HG02981 (cell line): Measurements from ENCODE around the gene CCL18.
"Not testable (repeated sequence)": the region's sequence is repeated elsewhere in the genome, so short reads cannot be mapped to it uniquely, and the experiment has no call there.

ENCODE experiments used
- ATAC-seq: cut with Tn5 transposase; IDR thresholded peaks from one replicate; pipeline ENCODE4 v1.9.1; 2021; ENCODE audit warnings: mild to moderate bottlenecking, moderate library complexity; ENCODE audit not compliant: unreplicated experiment

The CCL18 gene, protein sequence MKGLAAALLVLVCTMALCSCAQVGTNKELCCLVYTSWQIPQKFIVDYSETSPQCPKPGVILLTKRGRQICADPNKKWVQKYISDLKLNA

DNA sequence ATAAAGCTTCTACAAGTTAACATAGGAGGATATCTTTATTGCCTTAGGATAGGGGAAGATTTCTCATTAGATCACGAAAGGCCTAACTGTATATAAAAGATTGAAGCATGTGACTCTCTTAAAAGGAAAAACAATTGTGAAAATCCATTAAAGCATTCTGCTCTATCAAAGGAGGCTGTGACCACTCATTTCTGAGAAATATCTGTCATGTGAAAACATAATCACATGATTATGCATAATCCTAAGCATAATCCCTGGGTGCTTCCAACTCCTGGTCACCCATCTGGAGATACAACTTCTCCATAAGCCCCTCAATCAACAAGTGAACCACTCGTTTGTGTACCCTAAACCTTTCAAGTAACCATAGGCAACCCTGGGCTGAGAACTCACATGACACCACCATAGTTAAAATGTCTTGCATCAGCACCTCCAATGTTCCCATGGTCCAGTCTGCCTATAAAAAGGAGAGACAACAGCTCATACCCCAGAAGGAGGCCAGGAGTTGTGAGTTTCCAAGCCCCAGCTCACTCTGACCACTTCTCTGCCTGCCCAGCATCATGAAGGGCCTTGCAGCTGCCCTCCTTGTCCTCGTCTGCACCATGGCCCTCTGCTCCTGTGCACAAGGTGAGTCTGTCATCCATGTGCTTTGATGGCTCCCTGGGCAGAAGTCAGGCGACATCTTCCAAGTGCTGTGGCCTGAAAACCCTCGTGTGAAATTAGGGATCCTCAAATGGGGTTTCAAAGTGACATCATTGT is at the start of gene CCL18:
Gene CCL18 (plus strand): TSS at position 487 of the 756 bp plus-strand sequence. CDS start 71 bp downstream, at position 558.
- no peak for ATAC-seq

DNA sequence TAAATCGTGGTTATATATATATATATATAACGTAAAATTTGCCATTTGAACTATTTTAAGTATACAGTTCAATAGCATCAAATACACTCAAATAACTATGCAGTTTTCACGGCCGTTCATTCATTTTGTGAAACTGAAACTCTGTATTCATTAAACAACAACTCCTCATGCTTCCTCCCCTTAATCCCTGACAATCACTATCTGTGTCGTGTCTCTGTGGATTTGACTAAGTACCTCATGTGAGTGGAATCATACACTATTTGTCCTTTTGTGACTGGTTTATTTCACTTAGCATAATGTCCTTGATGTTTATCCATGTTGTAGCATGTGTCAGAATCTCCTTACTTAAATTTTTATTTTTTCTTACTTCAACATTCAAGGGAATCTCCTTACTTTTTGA is 49.1 kb upstream of the CCL18 start:
- no peak for ATAC-seq

DNA sequence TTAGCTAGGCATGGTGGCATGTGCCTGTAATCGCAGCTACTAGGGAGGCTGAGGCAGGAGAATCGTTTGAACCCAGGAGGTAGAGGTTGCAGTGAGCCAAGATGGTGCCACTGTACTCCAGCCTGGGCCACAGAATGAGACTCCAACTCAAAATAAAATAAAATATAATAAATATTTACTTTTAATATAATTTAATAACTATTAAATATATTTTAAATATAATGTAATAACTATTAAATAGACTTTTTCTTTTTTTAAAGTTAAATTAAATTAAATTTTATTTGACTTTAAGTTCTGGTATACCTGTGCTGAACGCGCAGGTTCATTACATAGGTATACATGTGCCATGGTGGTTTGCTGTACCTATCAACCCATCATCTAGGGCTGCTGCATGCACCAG is 48.2 kb upstream of the CCL18 start:
- not testable (repeated sequence) for ATAC-seq

DNA sequence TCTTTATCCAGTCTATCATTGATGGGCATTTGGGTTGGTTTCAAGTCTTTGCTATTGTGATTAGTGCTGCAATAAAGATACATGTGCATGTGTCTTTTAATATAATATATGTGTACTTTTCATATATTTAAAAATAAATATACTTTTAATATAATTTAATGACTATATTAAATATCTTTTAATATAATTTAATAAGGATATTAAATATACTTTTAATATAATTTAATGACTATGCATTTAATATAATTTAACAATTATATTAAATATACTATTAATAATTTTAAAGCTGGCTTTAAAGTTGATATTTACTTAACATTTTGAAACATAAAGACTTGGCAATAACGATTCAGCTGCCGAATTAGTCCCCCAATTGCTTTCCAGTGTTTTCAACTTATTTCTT is 47.5 kb upstream of the CCL18 start:
- no peak for ATAC-seq

DNA sequence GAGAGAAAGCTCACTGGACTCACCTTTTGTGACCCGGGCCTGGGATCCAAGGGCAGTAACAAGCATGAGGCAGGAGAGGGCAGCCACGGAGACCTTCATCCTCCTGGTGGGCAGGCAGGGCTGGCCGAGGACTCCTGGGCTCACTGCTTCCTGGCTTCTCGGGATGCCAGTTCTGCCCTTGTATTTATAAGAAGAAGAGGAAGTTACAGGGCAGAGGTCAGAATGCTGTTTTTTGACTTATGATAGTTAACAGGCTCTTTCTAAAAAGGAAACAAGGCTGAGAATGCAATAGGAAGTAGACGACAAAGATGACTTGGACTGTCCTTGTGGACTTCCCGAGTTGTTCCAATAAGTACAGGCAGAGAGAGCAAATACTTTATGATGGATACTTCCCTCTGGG is 46.3 kb upstream of the CCL18 start, which contains the start of gene CCL23:
Gene CCL23 (minus strand): TSS at position 174 of the 400 bp plus-strand sequence. CDS start 75 bp downstream, at position 99.
- no peak for ATAC-seq

DNA sequence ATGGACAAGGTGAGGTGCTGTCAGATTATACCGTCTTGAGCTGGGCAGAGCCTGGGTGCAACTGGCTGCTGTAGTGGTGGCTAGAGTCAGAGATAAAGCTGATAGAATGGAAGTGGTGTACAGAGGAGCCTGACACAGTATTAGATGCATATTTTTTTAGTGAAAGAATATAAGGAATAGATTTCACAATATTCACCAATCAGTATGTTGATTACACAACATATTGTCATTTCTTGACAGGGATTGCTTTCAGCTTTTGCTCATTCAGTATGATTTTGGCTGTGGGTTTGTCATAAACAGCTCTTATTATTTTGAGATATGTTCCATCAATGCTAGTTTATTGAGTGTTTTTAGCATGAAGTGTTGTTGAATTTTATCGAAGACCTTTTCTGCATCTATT is 44.6 kb upstream of the CCL18 start:
- no peak for ATAC-seq

DNA sequence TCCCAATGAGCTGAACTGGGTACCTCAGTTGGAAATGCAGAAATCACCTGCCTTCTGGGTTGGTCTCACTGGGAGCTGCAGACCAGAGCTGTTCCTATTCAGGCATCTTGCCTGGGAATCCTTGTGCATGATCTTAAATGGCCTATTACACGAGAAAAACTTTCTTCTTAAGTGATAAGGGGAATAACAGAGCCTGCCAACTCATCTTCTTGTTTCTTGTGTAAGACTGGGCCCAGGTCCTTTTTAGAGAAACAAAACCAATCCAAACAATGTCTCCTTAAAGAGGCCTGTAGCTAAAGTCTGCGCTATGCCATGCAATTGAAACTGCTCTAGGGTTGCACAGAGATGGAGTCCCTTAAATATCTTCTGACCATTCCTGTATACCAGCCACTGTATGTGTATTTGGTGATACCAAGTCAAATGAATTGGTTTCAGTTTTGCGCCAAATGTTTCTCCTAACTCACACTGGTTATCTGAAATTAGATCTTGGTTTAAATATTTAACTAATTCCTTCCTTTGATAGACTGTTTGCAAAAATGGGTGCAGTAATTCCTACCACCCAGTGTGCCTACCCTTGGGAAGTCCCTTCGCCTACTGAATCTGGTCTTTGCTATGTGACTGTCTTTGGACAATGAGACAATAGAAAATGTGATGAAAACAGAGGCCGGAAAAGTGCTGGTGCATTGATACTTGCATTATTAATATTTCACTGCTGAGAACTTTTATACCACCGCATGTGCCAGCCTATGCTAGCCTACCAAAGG is 39.8 kb upstream of the CCL18 start:
- no peak for ATAC-seq

DNA sequence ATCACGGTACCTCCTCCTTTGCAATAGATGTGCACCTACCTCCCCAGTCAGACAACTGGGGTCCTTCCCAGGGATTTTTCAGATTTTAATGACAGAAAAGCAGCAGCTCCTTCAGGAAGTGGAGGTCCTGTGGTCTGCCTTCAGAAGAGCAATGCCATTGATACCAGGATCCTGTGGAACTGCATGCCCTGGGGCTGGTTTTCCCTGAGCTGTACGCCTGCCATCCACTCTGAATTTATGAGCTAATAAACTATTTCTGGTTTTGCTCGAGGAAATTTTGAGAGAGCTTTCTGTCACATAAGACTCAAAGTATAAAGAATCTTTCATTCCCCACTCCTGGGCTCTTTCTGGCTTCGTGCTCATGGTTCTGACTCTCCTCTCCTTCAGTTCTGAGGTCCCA is 36.3 kb upstream of the CCL18 start:
- ATAC-seq, result no peak

DNA sequence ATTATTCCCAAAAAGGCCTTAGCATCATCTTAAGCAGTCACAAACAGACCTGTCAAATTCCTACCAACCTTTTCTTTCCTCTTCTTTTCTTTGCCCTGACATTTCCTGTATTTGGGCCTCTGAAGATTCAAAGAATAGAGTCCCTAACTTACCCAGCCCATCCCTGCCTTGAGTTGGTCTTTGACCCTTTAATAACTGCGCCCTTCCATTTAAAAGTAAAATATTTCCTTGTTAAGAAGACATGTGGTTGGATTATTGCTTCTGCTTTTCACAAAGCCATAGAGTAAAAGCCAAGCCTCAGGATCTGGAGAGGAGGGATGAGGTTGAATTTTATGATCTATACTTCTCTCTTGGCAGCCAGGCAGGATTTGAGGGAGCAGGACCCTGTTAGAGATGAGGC is 33.1 kb upstream of the CCL18 start:
- no peak for ATAC-seq

DNA sequence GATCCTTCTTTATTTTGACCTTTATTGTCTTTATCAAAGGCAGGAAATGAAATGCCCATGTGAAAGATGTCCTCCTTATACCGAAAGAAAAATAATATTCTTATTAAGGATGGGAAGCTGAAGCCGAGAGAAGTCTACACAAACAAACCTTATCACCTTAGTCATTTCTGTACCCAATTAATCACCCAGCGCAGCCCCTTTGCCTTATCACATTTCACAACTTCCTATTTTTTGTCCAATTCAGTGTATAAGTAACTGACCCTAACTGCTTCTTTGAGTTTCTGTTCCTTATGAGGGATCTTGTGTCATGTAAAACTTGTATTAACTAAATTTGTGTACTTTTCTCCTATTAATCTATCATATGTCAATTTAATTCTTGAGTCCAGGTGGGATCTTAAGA is 29.9 kb upstream of the CCL18 start:
- no peak for ATAC-seq

DNA sequence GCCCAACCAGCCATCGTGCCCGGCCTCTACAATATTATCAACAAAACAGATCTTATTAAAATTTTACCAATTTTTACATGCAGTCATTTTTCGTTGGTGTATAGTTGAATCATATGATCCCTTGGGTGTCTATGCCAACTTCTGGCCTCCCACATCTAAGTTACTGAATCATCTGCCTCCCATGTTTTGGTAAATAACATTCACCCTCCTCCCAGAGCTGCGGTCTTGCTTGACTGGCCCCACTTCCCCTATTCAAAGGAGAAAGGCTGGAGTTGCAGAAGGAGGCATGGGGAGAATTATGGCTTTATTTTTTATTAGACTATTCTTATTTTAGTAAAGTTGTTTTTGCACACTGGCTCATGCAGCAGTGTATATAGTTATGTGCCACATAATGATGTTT is 27.8 kb upstream of the CCL18 start:
- ATAC-seq, result no peak

DNA sequence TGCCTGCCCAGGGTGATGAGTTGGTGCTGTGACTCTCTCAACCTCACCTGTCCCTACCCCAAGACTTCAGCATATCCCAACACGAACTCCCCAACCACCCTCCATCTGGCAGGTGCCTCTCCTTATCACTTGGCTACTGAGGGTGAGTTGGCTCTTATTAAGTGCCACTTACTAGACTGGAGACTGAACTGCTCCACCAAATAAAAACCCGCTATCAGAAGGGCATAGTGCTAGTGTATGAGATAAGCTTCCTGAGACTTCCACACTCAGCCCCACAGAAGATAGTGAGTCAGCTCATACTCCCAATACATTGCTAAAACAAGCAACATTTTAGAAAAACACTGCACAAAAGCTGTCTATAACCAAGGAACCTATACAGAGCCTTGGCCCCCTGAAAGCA is 16.0 kb upstream of the CCL18 start:
- no peak for ATAC-seq

DNA sequence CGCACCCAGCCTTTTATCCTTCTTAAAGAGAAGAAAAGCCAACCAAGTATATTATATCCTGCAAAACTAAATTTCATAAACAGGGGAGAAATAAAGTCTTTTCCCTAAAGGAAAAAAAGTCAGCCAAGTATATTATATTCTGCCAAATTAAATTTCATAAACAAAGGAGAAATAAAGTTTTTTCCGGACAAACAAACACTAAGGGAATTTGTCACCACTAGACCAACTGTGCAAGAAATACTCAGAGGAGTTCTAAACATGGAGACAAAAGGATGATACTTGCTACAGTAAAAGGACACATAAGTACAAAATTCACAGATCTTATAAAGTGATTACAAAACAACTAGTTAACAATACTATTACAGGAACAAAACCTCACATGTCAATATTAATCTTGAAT is 14.4 kb upstream of the CCL18 start:
- ATAC-seq, result no peak

DNA sequence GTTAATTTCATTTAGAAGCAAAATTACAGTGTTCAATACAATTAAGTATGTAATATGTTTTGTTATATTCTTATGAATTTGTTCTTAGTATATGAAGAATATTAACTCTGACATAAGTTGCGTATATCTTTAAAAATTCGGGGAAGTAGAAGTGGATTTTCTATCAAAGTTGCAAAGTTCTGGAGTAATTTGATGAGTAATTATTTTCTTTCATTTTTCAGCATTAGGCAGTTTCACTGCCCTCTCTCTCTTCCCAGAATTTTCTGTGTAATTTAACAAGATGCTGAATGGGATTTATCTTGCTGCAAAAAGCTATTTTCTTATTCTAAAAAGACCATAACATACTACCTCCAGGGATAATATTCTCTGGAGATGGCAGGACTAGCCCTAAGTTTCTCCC is 8.9 kb upstream of the CCL18 start:
- ATAC-seq, result no peak

DNA sequence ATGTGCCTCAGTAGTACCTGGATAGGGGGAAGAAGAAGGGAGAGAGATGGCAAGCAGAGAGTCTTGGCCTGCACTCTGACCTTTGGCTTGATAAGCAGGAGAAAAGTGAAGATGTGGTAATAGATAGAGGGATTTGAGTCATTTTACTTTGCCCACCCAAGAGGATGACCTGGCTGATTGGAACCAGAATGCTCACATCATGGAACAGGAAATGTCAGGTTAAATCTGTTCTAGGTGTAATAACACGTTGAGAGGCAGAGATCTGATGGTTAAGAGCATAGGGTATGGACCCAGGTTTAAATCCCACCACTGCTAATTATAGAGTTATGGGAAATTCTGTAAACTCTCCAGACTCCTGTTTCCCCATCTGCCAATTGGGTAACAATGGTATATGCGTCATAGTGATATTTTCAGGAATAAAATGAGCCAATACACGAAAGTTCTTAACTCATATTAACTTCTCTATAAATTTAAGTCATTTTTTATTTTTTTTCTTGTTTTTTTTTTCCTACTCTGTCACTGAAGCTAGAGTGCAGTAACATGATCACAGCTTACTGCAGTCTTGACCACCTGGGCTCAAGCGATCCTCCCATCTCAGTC is 8.1 kb upstream of the CCL18 start:
- ATAC-seq, result no peak

DNA sequence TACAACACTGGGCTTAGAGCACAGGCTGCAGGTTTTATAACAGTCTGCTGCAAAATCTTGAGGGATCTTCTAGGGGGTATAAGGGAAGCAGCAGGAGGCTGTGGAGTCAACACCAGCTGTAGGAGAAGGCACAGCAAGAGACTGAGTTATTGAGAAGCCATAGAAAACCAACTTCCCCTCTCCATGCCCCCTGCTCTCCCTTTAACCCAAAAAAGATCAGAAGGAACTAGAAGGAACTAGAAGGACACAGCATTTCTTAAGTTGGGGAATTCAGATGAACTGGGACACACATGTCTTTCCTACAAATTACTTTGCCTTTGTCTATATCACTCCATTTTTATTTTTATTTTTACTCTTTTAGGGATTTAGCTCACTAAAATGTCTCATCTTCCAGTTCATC is 6.2 kb upstream of the CCL18 start:
- no peak for ATAC-seq

DNA sequence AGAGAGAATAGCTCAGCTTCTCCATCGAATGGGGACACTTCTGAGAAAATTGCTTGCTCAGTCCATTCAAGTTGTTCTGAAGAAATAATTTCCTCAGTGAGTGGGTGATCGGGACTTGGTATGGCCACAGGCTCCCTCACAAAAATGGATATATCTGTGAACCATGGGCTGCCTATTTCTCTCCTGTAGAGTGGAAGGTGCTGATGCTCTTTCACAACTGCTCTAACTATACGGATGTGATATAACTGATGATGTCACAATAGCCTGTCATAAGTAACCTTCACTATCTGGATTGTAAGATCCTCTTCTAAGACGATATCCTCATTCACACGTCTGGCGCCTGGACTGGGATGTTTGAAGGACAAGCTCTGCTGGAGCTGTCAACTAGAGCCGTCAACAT is 4.7 kb upstream of the CCL18 start:
- ATAC-seq, result no peak

DNA sequence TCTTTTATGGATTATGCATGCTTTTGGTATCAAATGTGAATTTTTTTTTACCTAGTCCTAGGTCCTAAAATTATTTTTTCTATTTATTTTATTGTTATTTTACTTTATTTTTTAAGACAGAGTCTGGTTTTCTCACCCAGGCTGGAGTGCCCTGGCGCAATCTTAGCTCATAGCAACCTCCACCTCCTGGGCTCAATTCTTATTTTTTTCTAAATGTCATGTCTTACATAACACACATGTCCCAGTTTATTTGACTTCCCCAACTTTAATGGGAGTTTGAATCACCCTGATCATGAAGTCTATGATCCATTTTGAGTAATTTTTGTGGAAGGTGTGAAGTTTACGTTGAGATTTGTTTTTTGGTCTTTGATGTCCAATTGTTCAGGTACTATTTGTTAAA is 3.3 kb upstream of the CCL18 start:
- ATAC-seq, result no peak

DNA sequence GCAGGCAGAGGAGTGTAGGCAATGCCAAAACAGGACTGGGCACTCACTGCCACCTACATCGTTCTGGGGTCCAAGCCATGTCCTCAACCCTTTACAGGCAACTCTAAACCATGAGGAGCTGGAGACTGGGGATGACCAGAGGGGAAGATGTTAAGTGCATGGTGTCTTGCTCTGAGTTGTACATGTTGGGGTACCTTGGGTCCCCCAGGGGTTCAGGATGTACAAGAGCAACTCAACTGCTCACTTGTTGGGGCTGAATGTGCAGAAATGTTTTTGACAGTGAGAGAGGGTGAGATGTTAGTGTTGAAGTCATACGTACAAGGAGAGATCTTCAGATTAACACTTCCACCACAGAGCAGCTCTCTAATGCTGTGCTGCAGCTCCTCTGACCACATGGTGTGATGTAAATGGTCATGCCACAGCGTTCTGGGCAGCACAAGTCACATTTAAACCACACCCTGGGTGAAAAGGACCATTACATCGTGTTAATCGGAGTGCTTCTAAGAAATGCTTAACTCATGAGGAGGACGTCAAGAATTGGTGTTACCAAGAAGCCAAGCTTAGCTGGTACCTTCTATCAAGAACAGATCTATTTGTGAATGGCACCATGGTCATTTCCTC is 2.4 kb downstream of the CCL18 start:
- no peak for ATAC-seq

DNA sequence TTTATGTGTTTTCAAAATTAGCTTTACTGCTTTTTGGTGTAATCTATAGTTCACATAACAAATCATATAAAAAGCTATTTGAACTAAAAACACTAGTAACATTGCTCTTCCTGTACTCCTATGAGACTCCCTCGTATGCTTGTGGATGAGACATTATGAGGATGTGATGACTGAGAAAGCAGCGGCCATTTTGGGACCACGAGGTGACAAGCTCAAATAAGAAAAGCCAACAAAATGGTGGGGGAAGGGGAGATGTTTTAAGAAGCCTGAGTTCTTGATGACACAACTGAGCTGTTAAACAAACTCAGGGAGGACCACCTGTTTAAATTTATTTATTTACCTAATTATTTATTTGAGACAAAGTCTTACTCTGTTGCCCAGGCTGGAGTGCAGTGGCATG is 4.5 kb downstream of the CCL18 start:
- ATAC-seq, result no peak

DNA sequence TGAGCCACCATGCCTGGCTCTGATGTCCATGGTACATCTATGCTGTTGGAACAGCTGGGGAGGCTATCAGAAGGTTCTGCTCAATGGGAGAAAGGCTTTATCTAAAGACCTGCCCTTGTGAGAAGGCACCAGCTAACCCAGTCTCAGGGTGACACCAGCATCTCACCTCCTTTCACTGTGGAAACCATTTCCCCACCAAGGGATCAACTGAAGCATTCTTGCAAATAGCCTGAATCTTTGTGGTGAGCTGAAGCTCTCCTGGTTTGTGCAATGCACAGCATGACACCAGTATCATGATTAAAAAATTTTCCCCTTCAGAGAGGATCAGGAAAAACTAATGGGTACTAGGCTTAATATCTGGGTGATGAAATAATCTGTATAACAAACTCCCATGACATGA is 5.1 kb downstream of the CCL18 start:
- ATAC-seq, result no peak
